K562 (cell line): Measurements from ENCODE around the gene SLC48A1. TPM values are rescaled to one million over a fixed set of nuclear protein-coding genes. Genes with fewer than 3 reads are reported as not detected.

Experiments
- ELF1 ChIP-seq: fragments of 200-800 bp; sonication (Bioruptor generic); IDR thresholded peaks from 2 replicates; pipeline ENCODE4 v1.6.1; 2016; ENCODE audit warnings: missing genetic modification characterization, missing compliant biosample characterization
- FOXA3 ChIP-seq, 2 experiments: fragments of 450-650 bp in 1 of 2; sonication (generic) in 1 of 2; formaldehyde crosslinking; IDR thresholded peaks in 1 of 2; conservative IDR thresholded peaks in 1 of 2; 2 replicates each; pipeline versions ENCODE4 v1.4.0 to v1.8.0; 2020 to 2022; ENCODE audit warnings: mild to moderate bottlenecking in 2 of 2, missing genetic modification reagents in 1 of 2
- FOXP1 ChIP-seq: sonication (generic); formaldehyde crosslinking; IDR thresholded peaks from 2 replicates; pipeline ENCODE4 v1.8.0; 2022; ENCODE audit warnings: mild to moderate bottlenecking, missing genetic modification reagents
- MAZ ChIP-seq, 2 experiments: fragments of 450-650 bp in 1 of 2; sonication (generic) in 1 of 2; formaldehyde crosslinking; IDR thresholded peaks in 1 of 2; conservative IDR thresholded peaks in 1 of 2; 2 replicates each; pipeline versions ENCODE4 v1.4.0 to v1.5.0; 2020; ENCODE audit warnings: mild to moderate bottlenecking in 1 of 2, missing genetic modification reagents in 1 of 2
- MECOM ChIP-seq: fragments of 250-450 bp; sonication (Bioruptor Pico); IDR thresholded peaks from 2 replicates; pipeline ENCODE4 v1.8.0; 2022; ENCODE audit warnings: inconsistent platforms
- NCOA2 ChIP-seq, 2 experiments: fragments of 450-650 bp; IDR thresholded peaks; 2 replicates each; pipeline ENCODE4 v1.6.1; 2018; ENCODE audit warnings: mild to moderate bottlenecking in 2 of 2, moderate library complexity in 1 of 2; ENCODE audit not compliant: partially characterized antibody in 2 of 2
- PHB ChIP-seq: fragments of 250-450 bp; sonication (Bioruptor Pico); IDR thresholded peaks from 2 replicates; pipeline ENCODE4 v1.5.0; 2021
- RFX1 ChIP-seq: fragments of 450-650 bp; IDR thresholded peaks from 2 replicates; pipeline ENCODE4 v1.6.1; 2016; ENCODE audit warnings: mild to moderate bottlenecking, moderate library complexity
- TEAD1 ChIP-seq, 2 experiments: fragments of 450-650 bp in 1 of 2; sonication (generic) in 1 of 2; formaldehyde crosslinking; IDR thresholded peaks; 2 replicates each; pipeline versions ENCODE4 v1.4.0 to v1.8.0; 2020 to 2022; ENCODE audit warnings: mild to moderate bottlenecking in 2 of 2, missing genetic modification reagents in 1 of 2
- XRCC5 ChIP-seq: fragments of 200-400 bp; formaldehyde crosslinking; IDR thresholded peaks from 2 replicates; pipeline ENCODE4 v1.6.1; 2017; ENCODE audit warnings: low read depth, mild to moderate bottlenecking, low read length
- ZBTB12 ChIP-seq: fragments of 250-450 bp; sonication (Bioruptor Pico); IDR thresholded peaks from 2 replicates; pipeline ENCODE4 v1.4.0; 2020
- ZBTB9 ChIP-seq: fragments of 450-650 bp; formaldehyde crosslinking; IDR thresholded peaks from 2 replicates; pipeline ENCODE4 v1.4.0; 2020; ENCODE audit warnings: mild to moderate bottlenecking, moderate library complexity
- ZC3H11A ChIP-seq: IDR thresholded peaks from 2 replicates; pipeline ENCODE4 v1.6.1; 2012; ENCODE audit warnings: low read depth, low read length, improper control_type of control experiment
- ZNF174 ChIP-seq: fragments of 250-450 bp; sonication (Bioruptor Pico); IDR thresholded peaks from 2 replicates; pipeline ENCODE4 v1.4.0; 2020; ENCODE audit warnings: mild to moderate bottlenecking
- ZNF184 ChIP-seq: sonication (generic); formaldehyde crosslinking; IDR thresholded peaks from 2 replicates; pipeline ENCODE4 v1.5.0; 2020; ENCODE audit warnings: missing genetic modification reagents
- polyA plus RNA-seq, 8 experiments: library from polyadenylated mRNA; depleted of rRNA in 4 of 8; stranded (reverse) in 5 of 8; unstranded in 3 of 8; fragments of >200 nt; fragmentation: Nextera tagmentation in 2 of 8; fragmentation: Illumina TruSeq in 1 of 8; extraction: Ambion mirVana in 2 of 8; extraction: Trizol in 1 of 8; gene quantifications; 2 replicates each; pipeline versions ENCODE4 v1.2.1 to v1.2.3, GENCODE V29; 2011 to 2014; ENCODE audit warnings: inconsistent platforms in 1 of 8, missing spikeins in 1 of 8
- total RNA-seq, 7 experiments: library from RNA; depleted of rRNA in 6 of 7; stranded (reverse); fragments of >200 nt in 6 of 7; fragmentation: Illumina TruSeq in 2 of 7; extraction: Trizol in 2 of 7; gene quantifications; 2 replicates each; pipeline versions ENCODE4 v1.2.1 to v1.2.3, GENCODE V29; 2011 to 2021; ENCODE audit warnings: low replicate concordance in 1 of 7
- TF ChIP-seq, protein P1 (sequence below): IDR thresholded peaks from 2 replicates; pipeline ENCODE4 v1.6.1; 2016; ENCODE audit warnings: missing genetic modification characterization, missing compliant biosample characterization
- TF ChIP-seq, protein P2 (sequence below): sonication (generic); formaldehyde crosslinking; IDR thresholded peaks from 2 replicates; pipeline ENCODE4 v1.8.1; 2022; ENCODE audit warnings: missing genetic modification reagents

The SLC48A1 gene
- total and polyA plus RNA-seq, 9 of the 15 experiments (the other 6 are each of a cell fraction or from before 2014, with no cell fraction given) = 10.7 to 37.5 (median 18.7) TPM

DNA sequence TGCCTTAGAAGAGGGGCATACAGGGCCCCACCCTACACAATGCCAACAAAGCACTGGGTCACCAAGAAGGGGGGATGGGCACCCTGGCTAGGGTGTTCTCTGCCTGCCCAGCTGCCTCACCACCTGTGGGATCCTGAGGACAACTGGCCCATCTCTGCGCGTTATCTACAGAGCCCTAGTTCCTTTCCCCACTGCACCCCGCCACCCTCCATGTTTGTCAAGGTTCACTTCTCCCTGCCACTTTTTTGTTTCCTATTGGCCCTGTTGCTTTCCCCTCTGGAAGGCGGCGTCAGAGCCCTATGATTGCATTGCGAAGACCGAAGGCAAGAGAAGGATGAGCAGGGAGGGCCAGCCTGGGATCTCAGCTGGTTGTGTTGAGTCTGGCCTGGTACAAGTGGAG, 1.6 kb downstream of the SLC48A1 start (continued):
- TF ChIP-seq, protein P1, sequence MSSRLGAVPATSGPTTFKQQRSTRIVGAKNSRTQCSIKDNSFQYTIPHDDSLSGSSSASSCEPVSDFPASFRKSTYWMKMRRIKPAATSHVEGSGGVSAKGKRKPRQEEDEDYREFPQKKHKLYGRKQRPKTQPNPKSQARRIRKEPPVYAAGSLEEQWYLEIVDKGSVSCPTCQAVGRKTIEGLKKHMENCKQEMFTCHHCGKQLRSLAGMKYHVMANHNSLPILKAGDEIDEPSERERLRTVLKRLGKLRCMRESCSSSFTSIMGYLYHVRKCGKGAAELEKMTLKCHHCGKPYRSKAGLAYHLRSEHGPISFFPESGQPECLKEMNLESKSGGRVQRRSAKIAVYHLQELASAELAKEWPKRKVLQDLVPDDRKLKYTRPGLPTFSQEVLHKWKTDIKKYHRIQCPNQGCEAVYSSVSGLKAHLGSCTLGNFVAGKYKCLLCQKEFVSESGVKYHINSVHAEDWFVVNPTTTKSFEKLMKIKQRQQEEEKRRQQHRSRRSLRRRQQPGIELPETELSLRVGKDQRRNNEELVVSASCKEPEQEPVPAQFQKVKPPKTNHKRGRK (tag) = 0 out of 2 replicates have a peak, but pooled peaks have one; percentile 32
- TF ChIP-seq, protein P2, sequence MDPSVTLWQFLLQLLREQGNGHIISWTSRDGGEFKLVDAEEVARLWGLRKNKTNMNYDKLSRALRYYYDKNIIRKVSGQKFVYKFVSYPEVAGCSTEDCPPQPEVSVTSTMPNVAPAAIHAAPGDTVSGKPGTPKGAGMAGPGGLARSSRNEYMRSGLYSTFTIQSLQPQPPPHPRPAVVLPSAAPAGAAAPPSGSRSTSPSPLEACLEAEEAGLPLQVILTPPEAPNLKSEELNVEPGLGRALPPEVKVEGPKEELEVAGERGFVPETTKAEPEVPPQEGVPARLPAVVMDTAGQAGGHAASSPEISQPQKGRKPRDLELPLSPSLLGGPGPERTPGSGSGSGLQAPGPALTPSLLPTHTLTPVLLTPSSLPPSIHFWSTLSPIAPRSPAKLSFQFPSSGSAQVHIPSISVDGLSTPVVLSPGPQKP (CRISPR knock-in tag) = no peak
- TF ChIP-seq TEAD1 (CRISPR knock-in tag; IDR thresholded peaks at IDR 0.05) (peak in 1 of 2 experiments; percentile 44; a peak in 1 of 4 replicates), PHB (CRISPR knock-in tag) (0 out of 2 replicates have a peak, but pooled peaks have one; percentile 14), ZNF174 (CRISPR knock-in tag) (no peak), ELF1 (no peak), ZC3H11A (no peak), NCOA2 (IDR thresholded peaks at IDR 0.05; ENCODE audit: partially characterized antibody in 2 of 2) (no peak), RFX1 (no peak), ZBTB9 (CRISPR knock-in tag) (no peak), ZNF184 (CRISPR knock-in tag) (no peak), FOXP1 (CRISPR knock-in tag) (peak; percentile 75), MAZ (CRISPR knock-in tag; conservative IDR thresholded peaks at IDR 0.05 in 1 of 2, IDR thresholded peaks at IDR 0.05 in 1 of 2) (no peak), FOXA3 (CRISPR knock-in tag; conservative IDR thresholded peaks at IDR 0.05 in 1 of 2, IDR thresholded peaks at IDR 0.05 in 1 of 2) (0 out of 4 replicates have a peak, but pooled peaks of 1 of the 2 experiments have one; percentile 29), MECOM (CRISPR knock-in tag) (no peak), XRCC5 (peak; percentile 64; the same call in 1 of the 2 replicates), ZBTB12 (CRISPR knock-in tag) (no peak)
